Amygdala (tissue), 56 donors: ENCODE measurements around the gene SLC30A7.
"Not testable (repeated sequence)": the region's sequence is repeated elsewhere in the genome, so short reads cannot be mapped to it uniquely, and the experiment has no call there.

Experiments used
- DNase-seq, 56 donors: peaks; one replicate each; lab custom pipeline; 2025; lab: John Stamatoyannopoulos, UW

Gene SLC30A7

DNA sequence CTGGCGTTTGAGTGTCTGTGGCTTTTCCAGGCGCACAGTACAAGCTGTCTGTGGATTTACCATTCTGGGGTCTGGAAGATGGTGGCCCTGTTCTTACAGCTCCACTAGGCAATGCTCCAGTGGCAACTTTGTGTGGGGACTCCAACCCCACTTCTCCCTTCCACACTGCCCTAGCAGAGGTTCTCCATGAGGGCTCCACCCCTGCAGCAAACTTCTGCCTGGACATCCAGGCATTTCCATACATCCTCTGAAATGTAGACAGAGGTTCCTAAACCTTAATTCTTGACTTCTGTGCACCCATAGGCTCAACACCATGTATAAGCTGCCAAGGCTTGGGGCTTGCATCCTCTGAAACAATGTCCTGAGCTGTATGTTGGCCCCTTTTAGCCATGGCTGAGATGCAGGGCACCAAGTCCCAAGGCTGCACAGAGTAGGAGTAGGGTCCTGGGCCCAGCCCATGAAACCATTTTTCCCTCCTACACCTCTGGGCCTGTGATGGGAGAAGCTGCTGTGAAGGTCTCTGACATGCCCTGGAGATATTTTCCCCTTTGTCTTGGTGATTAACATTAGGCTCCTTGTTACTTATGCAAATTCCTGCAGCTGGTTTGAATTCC lies 5.9 kb upstream of the SLC30A7 start:
- DNase-seq, result not testable (repeated sequence)

DNA sequence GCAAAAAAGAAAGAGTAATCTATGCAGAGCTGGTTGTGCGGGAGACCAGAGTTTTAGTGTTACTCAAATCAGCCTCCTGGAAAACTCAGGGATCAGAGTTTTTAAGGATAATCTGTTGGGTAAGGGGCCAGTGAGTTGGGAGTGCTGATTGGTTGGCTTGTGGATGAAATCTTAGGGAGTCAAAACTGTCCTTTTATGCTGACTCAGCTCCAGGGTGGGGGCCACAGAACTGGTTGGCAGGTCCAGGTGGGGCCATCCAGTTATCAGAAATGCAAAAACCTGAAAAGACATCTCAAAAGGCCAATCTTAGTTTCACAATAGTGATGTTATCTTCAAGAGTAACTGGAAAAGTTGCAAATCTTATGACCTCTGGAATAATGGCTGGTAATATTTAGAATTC lies 4.5 kb upstream of the SLC30A7 start:
- DNase-seq, result no peak

DNA sequence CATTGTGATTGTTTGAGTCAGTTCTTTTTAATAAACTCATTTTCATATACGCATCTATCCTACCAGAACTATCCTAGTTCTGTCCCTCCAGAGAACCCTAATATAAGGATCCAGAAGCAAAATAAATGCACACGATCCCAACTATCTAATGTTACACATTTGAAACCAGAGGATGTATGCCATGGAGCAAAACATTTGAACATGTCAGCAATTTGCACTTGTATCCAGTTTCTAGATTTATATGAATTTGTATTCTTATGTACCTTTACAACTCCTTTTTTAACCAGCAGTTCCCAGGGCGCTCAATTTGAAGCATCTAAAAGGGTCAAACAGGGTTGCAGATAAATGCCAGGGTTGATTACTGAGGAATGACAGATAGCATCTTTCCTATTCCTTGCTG lies 3.3 kb upstream of the SLC30A7 start:
- no peak for DNase-seq

DNA sequence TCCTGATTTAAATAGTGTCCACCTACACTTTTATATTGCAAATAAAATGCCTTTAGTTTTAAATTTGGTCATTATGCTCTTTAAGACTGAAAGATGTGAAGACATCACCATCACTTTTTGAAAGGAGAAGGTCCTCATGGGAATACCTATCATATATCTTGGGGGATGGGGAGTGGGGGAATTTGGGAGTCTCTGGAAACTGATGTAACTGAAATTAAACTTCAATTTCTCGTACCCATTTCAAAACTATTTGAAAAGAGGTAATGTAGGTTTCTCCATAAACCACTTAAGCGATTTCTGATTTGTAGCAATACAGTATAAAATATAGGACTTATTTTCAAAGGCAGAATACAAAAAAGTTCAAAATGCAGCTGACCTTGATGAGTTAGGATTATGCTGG lies 2.2 kb upstream of the SLC30A7 start:
- DNase-seq, result no peak

DNA sequence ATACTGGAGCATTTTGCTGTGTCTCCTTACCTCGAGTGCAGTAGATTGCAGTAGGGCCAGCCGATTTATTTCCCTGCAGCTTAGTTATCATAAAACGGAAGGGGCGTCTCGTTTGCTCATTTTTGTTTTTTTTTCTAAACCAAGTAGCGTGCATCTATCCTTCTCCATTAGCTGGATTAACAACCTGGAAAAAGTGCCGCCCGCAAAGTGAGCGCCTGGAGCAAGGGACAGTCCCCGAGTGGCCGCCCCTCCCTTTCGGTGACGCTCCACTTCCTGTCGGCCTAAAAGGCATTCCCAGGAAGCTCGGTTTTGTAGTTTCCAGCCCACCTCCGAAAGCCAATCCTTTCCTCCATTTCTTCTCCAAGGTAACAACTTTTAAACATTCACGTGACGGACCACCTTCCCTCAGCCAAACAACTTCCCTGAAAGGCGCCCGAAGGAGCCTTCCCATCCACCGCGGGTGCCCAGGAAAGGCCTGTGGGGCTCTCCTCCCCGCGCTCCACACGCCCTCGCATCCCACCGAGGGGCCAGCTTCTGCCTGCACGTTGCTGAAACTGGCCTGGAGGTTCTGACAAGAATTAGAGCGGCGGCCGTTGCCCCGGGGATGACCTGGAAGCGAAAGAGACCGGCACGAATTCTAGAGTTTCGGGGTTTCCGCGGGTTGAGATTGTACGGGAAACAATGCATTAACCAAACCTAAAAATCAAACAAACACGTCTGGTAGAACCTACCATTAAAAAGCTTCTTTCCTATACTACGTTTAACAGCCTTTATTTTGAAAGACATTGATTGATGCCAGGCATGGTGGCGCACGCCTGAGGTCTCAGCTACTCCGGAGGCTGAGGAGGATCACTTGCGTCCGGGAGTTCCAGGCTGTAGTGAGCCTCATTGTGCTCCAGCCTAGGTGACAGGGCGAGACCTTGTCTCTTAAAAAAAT lies 1.0 kb upstream of the SLC30A7 start, which contains the start of gene EXTL2:
EXTL2 (minus strand) TSS at position 240 of the 937 bp plus-strand sequence. CDS start 6,085 bp downstream, outside the sequence.
- peak; percentile 21 to 90 (median 75) for DNase-seq

DNA sequence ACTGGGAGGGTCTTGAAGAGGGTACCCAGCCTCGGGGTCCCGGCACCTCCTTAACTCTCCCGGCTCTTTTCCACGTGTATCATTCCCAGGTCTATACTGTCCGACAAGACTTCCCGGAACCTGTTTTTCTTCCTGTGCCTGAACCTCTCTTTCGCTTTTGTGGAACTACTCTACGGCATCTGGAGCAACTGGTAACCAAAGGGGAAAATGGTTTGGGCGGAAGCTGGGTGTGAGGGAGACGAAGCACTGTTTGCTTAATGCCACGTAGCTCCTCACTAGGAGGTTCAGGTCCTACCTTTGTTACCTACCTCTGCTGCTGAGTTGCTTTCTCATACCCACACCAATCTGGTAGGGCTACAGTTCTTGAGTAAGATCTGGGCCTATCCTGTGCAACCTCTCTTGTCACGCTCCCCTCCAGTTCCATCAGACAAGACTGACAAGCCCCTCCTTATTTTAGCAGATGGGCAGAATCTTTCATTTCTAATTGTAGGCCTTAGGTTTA lies 642 bp downstream of the SLC30A7 start:
- peak in 6 of 56 donors; percentile 14 to 57 (median 42) for DNase-seq

DNA sequence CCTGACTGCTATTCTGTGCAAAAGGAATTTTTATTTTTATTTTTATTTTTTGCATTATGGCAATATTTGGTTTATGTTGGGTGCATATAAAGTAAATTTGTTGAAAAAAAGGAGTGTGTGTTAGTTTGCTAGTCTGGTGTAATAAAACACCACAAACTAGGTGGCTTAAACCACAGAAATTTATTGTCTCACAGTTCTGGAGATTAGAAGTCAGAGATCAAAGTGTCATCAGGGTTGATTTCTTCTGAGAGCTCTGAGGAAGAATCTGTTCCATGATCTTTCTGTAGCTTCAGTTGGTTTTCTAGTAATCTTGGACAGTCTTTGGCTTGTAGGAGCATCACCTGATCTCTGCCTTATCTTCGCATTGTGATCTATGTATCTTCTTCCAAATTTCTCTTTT lies 6.5 kb downstream of the SLC30A7 start:
- DNase-seq, result no peak

DNA sequence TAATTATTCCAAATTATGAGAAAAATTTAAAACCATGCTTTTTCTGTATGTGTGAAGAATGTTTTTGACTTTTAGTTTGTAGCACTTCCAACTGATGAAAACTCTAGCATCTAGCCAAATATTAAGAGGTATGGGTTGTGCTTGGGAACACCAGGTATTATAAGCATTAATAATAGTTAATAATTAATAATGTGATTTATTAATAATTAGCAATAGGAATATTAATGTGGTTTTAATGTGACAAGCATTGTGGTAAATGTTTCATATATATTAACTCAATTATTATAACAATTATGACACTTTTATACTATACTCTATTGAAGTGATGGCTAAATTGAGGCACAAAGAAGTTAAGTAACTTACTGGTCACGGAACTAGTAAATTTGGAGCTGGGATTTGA lies 7.9 kb downstream of the SLC30A7 start:
- DNase-seq, result no peak

DNA sequence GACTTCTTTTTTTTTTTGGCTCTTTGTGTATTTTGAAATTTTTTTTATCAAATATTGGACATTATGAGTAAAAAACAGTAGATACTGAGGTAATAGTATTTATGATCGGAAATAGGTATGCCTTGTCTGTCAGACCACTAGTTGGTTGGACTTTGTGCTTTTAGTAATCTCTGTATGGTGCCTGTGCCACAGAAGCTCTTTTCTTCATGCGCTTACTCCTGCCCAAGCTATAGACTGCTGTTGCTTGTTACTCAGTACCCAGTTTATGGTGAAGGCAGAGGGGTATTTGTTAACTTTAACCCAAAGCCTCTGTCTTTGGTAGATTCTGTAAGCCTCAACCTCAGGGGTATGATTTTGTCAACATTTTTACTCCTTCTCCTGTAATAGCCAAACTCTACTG lies 8.6 kb downstream of the SLC30A7 start:
- no peak for DNase-seq

DNA sequence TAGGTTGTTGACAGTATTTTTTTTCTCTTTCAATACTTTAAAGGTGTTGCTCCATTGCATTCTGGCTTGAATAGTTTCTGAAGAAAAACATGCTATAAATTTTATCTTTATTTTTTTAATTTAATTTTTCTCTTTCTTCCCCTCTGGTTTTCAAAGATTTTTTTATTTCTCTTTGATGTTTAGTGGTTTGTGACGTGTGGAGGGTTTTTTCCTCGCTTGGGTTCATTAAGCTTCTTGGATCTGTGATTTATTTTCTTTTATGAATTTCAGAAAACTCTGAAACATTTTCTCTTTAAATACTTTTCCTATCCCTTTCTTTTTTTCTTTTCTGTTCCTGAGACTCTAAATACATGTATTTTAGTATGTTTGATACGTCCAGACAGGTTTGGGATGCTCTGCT lies 9.3 kb downstream of the SLC30A7 start:
- no peak for DNase-seq

DNA sequence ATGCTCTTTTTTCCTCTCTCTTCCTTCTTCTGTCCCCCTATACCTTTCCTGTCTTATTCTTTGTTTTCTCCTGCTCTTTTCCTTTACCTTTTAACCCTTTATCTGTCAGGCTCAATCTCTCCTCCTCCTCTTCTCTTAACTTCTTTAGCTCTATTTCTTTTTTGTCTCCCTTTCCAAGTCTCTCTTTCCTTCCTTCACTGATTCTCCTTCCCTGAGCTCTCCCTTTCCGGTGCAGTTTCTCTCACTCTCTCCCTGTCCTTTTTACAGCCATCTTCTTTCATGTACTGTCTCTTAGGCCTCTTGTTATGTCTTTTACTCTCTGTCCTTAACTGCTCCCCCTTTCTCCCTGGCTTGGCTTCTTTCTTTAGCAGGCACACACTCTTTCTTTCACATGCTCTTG lies 12.0 kb downstream of the SLC30A7 start:
- DNase-seq, result no peak

DNA sequence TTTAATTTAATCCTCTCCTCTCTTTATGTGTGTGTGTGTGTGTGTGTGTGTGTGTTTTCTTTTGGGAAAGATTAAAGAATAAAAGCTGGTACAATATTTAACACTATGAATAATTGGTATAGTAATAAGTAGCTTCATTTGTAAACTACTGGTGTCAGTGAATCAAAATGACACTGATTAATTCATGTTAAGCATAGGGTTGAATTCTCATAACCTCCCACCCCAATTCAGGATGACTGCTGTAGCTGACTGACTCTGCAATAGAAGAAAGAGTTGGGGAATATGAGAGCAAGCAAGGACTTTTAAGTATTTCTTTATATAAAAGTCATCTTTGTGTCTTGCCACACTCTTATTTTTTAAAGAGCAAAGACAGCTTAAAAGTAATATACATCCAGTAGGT lies 13.1 kb downstream of the SLC30A7 start:
- DNase-seq, result no peak

DNA sequence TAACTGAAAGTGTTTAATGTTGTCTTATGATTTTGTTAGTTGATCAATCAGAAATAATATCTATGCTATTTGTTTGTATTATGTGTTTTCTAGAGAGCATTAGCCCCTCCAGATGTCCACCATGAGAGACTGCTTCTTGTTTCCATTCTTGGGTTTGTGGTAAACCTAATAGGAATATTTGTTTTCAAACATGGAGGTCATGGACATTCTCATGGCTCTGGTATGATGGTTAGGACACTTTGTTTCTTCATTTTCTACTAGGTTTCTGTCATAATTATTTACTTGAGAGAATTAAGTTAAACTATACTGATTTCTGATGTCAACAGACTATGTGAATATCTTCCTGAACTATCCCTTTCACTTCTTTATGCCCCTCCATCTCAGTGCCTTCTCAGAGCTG lies 16.1 kb downstream of the SLC30A7 start:
- no peak for DNase-seq

DNA sequence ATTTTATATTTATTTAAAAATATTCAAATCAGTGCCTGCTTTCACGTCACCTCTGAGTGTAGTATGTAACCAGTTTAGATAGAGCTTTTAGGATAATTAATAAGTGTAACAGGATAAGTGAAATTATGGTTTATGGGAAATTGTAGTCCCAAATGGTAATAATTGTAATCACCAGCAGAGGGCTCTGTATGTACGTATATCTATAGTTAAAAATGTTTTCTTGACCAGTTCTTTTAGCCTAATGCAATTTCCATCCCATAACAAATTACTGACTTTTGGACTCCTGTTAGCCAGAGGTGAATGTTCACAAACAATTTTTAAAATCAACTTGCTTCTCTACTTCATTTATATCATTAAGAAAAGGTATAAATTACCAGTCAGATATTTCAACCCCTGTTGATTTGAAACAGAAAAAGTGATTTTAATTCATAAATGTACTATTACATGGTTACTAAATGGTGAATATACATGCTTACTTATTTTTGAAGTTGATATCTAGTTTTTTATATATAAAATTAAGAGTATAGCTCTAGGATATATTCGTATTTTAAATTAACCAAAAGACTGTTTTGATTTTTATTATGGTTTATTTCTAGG lies 25.3 kb downstream of the SLC30A7 start:
- peak in 2 of 56 donors; percentile 0 to 15 for DNase-seq

DNA sequence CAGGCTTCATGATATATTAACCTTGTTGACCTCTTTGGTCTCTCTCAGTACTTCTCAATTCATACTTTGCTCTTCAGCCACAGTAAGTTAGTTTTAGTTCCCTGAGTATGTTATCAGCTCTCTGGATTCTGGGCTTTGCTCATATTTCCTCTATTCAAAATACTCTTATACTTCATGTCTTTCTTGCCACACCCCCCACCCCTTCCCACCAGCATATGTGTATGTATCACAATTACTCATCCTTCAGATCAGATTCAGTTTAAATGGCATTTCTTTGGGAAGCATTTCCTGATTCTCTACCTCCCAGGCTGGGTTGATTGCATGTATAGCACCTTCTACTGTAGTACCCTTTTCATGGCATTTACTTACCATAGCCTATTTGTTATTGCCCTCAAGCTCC lies 28.3 kb downstream of the SLC30A7 start:
- no peak for DNase-seq

DNA sequence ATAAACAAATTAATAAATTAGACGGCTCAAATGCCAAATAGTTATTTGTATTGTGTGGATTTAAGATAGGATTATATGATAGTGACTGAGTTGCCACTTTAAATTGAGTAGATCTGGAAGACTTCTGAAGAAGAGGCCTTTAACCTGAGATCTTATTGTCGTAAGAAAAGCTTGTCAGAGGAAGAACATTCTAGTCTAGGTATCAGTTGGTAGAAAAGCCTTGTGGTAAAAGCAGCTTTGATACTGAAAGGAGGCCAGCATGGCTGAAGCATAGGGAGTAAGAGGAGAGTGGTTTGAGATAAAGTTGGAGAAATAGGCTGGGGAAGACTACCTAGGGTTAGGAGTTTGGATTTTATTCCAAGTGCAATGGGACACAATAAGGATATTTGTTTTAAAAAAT lies 29.1 kb downstream of the SLC30A7 start:
- no peak for DNase-seq

DNA sequence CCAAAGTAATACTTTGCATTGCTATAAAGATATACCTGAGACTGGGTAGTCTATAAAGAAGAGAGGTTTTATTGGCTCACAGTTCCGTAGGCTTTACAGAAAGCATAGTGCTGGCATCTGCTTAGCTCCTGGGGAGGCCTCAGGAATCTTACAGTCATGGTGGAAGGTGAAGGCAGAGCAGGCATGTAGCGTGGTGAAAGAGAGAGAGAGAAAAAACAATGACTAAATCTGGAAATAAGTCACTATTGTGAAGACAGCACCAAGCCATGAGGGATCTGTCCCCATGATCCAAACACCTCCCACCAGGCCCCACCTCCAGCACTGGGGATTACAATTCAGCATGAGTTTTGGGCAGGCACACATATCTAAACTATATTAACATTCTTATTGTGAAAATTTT lies 30.4 kb downstream of the SLC30A7 start:
- no peak for DNase-seq

DNA sequence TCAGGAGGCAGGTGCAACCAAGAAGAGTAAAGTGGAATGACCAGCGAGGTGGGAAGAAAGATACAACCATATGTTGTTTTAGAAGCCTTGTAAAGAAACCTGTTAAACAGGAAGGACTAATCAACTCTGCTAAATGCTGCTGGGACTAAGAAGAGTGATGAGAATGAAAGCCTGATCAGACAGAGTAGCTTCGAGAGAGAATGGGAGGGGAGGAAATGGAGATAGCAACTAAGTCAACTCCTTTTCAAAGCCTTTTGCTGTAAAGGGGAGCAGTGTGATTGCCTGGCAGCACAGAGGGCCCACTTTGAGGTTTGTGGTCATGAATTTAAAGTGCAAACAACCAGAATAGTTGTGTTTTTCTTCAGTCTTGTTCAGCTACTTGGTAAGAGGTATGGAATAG lies 31.4 kb downstream of the SLC30A7 start:
- no peak for DNase-seq

DNA sequence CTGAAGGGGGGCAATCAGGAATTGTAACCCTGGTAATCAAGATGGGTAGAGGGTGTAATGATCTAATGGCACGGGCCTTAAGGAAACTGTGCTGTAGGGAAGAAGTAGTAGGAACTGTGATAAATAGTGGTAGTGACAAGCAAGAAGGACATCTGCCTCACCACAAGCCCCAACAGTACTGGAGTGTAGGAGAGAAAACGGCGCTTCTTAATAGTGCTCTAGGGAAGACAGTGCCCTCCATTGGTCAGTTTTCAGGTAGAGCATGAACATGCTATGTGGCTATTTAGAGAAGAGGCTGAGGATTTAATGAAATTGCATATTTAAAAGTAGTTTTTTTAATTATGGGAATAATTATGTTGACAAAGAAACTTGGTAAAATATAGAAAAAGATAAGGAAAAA lies 32.2 kb downstream of the SLC30A7 start:
- DNase-seq, result no peak

DNA sequence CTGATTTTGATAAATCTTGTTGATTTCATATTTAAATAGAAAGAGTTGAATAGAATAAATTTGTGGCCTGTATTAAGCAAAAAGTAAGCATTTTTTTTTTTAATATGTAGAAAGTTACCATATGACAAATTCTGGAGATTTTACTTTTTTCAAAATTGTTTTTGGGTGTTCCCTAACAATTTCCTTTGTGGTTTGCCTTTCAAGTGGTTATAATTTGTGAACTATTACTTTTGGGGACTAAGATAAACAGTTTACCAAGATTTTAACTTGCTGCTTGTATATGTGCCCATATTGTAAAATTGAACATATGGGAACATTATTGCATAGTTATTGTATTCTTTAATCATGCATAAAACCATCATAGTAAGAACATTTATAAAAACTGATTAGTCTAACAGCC lies 34.6 kb downstream of the SLC30A7 start:
- no peak for DNase-seq

DNA sequence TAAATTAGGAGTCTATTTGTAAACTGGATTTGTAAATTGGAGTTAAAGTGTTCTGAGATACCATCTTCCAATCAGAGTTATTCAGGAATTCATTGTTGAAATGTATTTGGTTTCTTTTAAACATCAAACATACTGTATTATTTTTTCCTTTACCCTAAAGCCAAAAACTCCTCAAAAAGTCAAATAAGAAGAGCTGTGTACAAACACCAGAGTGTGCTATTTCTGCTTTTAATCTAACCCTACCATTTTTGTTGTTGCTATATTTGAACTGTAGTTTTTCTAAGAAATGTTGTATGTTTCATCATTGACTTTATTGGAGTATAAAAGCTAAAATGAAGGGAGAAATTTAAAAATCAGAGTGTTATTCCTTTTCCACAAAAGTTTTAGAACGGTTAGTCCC lies 35.8 kb downstream of the SLC30A7 start:
- no peak for DNase-seq
